Inflammatory macrophage treated with lipopolysaccharide for 1 hour (primary cell): ENCODE measurements around the gene POLR2E.
A peak's percentile ranks its signal among the peaks of the same experiment; 100 is the strongest.

Source experiments
- DNase-seq, 2 donors: peaks; one replicate each; pipeline ENCODE4 v3.0.0-alpha.2; 2020 to 2022

Gene POLR2E

DNA sequence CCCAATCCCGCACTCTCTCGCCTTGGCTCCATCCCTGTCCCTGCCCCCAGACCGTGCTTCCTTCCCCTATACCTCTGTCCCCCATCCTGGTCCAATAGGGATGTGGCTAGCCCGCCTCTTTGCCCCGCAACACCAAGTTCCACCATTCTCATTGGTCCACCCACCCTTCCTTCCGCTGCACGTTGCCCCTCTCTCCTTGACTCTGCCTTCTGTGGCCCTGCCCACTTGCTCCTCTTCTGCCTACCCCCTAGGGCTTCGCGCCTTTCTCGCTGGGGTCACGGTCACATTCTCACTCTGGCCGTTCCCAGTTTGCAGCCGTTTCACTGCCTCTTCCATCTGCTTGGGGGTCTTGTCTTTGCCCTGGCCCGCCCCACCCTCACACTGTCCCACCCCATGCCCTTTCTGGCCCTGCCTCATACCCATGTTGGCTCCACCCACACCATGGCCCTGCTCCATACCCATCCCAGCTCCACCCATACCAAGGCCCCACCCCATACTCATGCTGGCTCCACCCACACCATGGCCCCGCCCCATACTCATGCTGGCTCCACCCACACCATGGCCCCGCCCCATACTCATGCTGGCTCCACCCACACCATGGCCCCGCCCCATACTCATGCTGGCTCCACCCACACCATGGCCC, 32.7 kb downstream of the POLR2E start:
- no peak for DNase-seq

DNA sequence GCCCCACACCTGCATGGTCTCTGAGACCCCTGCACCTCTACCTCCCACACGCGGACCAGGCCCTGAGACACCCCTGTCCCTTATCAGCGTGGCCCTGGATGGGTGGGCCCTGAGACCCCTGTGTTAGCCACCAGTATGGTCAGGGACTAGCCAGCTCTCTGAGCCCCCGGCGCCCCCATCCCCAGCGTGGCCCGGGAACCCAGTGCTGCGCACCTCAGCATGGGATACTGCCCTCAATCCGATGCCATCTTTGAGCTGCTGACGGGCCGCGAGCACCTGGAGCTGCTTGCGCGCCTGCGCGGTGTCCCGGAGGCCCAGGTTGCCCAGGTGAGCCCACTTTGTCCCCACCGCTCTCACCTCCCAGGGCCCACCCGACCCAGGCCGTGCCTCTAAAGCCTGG, 33.2 kb downstream of the POLR2E start:
- no peak for DNase-seq

DNA sequence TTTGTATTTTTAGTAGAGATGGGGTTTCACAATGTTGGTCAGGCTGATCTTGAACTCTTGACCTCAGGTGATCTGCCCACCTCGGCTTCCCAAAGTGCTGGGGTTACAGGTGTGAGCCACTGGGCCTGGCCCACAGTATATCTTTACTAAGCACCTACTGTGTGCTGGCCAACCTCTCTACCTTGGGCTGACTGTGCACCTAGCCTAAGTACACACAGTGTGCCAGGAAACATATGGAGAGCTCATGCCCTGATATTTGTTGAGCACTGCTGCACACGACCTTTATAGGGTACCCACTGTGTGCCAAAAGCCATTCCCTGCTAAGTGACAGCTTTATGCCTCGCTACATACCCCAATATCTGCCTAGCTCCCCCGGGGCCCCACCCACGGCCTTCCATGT, 34.5 kb downstream of the POLR2E start:
- DNase-seq = no peak

DNA sequence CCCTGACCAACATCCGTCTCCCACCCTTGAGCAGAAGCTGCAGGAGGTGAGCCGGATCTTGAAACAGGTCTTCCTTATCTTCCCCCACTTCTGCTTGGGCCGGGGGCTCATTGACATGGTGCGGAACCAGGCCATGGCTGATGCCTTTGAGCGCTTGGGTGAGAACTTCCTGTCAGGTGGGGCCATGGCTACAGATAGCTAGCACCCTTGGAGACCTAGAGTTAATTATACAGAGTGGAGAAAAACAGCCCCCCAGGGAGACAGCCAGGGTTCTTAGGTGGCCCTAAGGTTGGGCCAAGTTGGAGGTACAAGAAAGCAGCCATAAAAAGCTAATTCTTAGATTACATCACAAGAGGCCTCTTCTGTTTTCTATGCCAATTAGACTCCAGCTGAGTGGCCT, 37.1 kb downstream of the POLR2E start:
- DNase-seq = no peak

DNA sequence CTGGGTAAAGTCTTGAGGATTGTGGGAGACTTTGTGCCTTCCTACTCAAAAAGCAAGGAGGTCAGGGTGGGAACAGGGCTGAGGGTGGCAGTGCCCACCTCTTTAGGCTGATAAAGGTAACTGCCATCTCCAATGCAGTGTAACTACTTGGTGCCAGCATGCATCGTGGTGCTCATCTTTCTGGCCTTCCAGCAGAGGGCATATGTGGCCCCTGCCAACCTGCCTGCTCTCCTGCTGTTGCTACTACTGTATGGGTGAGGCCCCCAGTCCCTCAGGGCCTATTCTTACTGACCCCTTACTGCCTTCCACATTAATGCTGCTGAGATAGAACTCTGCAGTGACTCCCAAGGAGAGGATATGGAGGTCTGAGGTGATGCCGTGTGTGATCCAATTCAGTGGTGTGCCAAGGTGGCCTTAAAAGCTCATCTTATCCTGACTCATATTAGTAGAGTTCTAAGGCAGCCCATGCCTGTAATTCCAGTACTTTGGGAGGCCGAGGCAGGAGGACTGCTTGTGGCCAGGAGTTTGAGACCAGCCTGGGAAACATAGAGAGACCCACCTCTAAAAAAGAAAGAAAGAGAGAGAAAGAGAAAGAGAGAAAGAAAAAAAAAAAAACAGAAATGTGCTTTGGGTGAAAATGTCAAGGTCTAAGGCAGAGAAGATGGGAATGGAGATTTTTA, 37.9 kb downstream of the POLR2E start:
- peak in 1 of 2 donors; percentile 28 for DNase-seq

DNA sequence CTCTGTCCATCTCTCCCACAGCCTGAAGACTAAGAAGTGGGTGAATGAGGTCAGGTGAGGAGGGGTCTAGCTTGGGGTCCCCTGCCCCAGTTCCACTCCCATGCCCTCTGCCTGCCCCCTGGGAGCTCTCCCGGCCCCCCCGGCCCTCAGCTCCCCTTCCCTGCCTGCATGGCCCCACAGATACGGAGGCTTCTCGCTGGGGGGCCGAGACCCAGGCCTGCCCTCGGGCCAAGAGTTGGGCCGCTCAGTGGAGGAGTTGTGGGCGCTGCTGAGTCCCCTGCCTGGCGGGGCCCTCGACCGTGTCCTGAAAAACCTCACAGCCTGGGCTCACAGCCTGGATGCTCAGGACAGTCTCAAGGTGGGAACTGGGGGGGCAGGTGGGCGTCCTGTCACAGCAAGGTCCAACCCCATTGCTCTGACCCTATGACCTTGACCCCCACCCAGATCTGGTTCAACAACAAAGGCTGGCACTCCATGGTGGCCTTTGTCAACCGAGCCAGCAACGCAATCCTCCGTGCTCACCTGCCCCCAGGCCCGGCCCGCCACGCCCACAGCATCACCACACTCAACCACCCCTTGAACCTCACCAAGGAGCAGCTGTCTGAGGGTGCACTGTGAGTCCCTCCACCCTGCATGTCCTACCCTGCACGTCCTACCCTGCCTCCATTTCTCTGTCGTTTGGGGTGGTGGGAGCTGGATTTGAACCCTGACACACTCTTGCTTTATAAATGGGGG, 39.1 kb downstream of the POLR2E start:
- no peak for DNase-seq

DNA sequence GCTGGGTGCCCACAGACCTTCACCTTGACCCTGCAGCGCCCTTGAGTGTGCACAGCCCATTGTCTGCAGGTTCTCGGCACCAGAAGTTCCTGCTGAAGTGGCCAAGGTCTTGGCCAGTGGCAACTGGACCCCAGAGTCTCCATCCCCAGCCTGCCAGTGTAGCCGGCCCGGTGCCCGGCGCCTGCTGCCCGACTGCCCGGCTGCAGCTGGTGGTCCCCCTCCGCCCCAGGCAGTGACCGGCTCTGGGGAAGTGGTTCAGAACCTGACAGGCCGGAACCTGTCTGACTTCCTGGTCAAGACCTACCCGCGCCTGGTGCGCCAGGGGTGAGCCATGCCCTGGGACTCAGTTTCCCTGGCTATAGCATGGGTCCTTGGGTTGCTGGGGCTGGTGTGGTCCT, 40.1 kb downstream of the POLR2E start:
- no peak for DNase-seq

DNA sequence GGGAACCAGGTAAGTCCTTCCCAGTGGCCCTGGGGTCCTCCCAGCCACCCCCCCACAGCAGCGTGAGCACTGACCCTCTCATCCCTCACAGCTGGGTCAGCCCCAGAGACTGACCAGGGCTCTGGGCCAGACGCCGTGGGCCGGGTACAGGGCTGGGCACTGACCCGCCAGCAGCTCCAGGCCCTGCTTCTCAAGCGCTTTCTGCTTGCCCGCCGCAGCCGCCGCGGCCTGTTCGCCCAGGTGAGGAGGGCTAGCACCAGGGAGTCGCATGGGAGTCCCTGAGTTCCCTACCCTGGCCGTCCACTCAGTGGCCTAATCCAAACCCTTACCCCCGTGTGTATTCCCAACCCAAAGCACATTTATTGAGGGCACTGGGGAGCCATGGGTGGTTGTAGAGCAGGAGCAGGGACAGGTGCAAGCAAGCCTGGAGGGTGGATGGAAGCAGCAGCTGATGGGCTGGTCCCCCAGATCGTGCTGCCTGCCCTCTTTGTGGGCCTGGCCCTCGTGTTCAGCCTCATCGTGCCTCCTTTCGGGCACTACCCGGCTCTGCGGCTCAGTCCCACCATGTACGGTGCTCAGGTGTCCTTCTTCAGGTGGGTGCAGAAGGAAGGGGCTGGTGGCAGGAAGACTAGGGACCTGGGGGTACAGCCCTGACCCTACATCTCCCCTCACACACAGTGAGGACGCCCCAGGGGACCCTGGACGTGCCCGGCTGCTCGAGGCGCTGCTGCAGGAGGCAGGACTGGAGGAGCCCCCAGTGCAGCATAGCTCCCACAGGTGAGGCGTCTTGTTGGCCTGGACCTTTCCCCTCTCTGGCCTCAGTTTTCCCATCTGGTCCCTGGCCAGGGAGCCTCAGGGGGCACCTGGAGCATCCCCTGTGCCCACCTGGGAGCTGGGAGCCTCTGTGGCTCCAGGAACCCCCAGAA, 40.8 kb downstream of the POLR2E start:
- no peak for DNase-seq

DNA sequence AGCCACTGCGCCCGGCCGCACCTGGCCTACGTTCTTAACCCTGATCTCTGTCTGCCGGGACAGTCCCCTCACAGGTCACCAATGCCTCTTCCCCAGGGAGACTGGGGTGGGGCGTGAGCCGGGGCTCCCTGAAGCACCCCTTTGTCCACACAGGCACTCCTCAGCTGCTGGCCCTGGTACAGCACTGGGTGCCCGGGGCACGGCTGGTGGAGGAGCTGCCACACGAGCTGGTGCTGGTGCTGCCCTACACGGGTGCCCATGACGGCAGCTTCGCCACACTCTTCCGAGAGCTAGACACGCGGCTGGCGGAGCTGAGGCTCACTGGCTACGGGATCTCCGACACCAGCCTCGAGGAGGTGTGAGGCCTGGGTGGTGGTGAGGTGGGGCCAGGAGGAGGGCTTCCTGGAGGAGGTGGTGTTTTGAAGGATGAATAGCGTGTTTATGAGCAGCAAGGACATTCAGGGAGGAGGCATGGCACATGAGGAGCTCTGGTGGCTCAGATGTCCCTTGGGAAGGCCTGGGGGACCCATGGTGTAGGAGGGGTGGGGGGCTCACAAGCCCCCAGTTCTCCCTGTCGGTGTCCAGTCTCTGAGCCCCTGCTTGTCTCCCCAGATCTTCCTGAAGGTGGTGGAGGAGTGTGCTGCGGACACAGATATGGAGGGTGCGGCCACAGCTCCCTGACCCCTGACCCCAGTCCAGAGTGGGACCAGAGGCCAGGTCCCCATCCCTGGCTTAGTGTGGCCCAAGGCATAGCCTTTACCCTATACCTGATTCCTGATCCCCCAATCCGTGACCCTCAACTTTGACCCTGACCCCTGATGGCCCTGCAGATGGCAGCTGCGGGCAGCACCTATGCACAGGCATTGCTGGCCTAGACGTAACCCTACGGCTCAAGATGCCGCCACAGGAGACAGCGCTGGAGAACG, 41.7 kb downstream of the POLR2E start:
- DNase-seq = no peak

DNA sequence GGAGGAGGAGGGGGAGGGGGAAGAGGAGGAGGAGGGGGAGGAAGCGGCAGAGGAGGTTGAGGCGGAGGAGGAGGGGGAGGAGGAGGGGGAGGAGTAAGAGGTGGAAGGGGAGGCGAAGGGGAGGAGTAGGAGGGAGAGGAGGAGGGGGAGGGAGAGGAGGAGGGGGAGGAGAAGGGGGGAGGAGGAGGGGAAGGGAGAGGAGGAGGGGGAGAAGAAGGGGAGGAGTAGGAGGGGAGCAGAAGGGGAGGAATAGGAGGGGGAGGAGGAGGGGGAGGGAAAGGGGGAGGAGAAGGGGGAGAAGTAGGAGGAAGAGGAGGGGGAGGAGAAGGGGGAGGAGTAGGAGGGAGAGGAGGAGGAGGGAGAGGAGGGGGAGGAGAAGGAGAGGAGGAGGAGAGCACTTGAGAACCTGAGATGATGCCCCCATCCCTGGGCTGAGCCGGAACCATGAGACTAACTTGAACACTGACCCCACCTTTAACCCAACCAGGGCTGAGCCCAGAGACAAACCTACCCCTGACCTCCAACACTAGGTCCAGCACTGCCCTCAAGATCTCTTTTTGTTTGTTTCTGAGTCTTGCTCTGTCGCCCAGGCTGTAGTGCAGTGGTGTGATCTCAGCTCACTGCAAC, 42.7 kb downstream of the POLR2E start:
- no peak for DNase-seq

DNA sequence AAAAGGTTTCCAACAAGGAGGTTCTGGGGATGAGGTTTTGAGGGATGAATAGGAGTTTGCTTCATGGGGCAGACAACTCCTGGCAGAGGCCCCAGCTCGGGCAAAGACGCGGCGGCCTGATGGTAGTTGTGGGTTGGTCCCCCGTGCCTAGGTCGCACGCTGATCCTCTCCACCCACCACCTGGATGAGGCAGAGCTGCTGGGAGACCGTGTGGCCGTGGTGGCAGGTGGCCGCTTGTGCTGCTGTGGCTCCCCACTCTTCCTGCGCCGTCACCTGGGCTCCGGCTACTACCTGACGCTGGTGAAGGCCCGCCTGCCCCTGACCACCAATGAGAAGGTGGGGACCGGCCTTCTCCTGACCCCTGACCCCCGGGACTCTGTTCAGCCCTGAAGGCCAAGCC, 43.4 kb downstream of the POLR2E start:
- DNase-seq = no peak

DNA sequence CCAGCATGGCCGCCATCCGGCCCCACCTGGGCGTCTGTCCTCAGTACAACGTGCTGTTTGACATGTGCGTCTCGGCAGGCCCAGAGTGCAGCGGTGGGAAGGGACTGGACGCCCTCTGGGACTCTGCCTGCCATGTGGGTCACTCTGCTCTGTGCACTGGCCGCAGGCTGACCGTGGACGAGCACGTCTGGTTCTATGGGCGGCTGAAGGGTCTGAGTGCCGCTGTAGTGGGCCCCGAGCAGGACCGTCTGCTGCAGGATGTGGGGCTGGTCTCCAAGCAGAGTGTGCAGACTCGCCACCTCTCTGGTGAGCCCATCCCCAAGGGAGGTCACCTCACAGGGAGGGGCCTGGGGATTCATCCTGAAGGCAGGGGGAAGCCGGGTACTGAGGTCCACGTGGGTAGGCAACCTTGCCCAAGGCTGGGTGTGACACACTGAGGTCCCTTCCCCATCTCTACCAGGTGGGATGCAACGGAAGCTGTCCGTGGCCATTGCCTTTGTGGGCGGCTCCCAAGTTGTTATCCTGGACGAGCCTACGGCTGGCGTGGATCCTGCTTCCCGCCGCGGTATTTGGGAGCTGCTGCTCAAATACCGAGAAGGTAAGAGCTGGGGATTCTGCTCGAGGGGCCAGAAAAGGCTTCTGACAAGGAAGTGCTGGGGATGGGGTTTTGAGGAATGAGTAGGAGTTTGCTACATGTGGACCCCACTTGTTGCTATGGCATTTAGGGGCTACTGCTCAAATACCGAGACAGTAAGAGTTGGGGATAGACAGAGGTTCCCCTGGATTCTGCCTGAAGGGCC, 44.0 kb downstream of the POLR2E start:
- DNase-seq = no peak

DNA sequence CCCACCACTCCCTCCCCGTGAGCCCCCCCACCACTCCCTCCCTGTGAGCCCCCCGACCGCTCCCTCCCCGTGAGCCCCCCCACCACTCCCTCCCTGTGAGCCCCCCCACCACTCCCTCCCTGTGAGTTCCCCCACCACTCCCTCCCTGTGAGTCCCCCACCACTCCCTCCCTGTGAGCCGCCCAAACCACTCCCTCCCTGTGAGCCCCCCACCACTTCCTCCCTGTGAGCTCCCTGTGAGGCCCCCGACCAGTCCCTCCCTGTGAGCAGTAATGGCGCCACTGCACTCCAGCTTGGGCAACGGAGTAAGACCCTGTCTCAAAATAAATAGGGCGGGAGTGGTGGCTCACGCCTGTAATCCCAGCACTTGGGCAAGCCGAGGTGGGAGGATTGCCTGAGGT, 45.4 kb downstream of the POLR2E start:
- DNase-seq = no peak

DNA sequence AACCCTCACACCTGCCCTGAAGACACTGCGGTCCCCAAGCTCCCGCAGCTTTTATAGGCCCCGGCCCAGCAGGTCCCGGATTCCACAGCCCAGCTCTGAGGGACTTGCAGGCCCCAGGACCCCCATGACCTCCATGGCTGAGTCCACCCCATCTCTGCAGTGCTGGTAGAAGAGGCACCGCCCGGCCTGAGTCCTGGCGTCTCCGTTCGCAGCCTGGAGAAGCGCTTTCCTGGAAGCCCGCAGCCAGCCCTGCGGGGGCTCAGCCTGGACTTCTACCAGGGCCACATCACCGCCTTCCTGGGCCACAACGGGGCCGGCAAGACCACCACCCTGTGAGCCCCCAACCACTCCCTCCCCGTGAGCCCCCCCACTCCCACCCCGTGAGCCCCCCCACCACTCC, 46.1 kb downstream of the POLR2E start:
- no peak for DNase-seq

DNA sequence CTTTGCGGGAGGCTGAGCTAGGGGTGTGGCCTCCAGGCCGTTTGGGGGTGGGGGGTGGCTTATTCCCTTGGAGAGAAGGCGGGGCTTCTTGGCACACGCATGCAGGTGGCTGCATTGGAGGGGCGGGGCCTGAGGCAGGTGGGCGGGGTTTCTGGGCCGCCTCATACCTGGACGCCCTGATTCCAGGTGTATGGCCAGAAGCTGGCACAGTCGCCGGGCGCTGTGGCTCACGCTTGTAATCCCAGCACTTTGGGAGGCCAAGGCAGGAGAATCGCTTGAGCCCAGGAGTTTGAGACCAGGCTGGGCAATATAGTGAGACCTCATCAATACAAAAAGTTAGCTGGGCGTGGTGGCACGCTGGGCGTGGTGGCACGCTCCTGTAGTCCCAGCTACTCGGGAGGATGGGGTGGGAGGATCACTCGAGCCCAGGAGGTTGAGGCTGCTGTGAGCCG, 47.5 kb downstream of the POLR2E start:
- DNase-seq = no peak

DNA sequence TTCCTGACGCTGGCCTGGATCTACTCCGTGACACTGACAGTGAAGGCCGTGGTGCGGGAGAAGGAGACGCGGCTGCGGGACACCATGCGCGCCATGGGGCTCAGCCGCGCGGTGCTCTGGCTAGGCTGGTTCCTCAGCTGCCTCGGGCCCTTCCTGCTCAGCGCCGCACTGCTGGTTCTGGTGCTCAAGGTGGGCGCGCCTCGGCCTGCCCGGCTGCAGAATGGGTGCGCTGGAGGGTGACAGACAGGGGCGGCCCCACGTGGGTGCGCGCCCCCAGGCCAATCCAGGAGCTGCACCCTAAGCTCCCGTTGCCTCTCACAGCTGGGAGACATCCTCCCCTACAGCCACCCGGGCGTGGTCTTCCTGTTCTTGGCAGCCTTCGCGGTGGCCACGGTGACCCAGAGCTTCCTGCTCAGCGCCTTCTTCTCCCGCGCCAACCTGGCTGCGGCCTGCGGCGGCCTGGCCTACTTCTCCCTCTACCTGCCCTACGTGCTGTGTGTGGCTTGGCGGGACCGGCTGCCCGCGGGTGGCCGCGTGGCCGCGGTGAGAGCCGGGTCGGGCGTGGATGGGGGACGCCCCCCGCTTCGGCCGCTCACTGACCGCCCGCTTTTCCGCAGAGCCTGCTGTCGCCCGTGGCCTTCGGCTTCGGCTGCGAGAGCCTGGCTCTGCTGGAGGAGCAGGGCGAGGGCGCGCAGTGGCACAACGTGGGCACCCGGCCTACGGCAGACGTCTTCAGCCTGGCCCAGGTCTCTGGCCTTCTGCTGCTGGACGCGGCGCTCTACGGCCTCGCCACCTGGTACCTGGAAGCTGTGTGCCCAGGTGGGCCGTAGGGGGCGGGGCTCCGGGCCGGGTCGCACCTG, 48.1 kb downstream of the POLR2E start:
- DNase-seq = no peak

DNA sequence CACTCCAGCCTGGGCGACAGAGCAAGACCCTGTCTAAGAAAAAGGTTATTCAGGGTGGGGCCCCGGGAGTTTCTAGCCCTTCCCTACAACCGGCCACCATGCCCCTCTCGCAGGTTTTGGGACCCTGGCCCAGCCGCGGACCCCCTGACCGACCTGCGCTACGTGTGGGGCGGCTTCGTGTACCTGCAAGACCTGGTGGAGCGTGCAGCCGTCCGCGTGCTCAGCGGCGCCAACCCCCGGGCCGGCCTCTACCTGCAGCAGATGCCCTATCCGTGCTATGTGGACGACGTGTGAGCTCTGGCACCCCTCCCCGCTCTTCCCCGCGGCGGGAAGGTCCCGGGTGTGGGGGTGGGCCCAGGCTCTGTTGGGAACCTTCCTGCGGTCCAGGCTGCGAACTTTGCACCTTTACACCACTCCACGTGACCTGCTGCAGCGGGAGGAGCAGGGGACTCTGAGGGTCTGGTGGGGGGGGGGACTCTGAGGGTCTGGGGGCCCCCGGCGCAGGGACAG, 49.0 kb downstream of the POLR2E start:
- DNase-seq = no peak

DNA sequence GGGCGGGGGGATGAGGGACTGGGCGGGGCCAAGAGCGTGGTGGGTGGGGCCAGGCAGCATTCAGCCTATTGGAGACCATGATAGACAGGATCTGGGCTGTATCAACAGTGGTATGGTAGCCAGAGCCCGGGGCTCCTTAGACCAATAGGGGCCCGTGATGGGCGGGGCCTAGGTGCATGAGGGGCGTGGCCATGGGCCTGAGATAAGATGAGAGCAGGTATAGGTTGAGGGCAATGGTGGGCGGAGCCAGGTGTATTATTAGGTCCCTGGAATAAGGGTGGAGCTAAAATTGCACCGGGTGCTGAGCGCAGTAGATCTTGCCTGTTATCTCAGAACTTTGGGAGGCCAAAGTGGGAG, 50.0 kb downstream of the POLR2E start:
- DNase-seq = peak in 1 of 2 donors; percentile 46
